DMS153 (cell line): Measurements from ENCODE around the gene MT1B.
A peak's percentile ranks its signal among the peaks of the same experiment; 100 is the strongest.
"Not testable (repeated sequence)": the region's sequence is repeated elsewhere in the genome, so short reads cannot be mapped to it uniquely, and the experiment has no call there.

Experiments
- DNase-seq: peaks from one replicate; lab custom pipeline; 2025; lab: John Stamatoyannopoulos, UW

Gene MT1B

DNA sequence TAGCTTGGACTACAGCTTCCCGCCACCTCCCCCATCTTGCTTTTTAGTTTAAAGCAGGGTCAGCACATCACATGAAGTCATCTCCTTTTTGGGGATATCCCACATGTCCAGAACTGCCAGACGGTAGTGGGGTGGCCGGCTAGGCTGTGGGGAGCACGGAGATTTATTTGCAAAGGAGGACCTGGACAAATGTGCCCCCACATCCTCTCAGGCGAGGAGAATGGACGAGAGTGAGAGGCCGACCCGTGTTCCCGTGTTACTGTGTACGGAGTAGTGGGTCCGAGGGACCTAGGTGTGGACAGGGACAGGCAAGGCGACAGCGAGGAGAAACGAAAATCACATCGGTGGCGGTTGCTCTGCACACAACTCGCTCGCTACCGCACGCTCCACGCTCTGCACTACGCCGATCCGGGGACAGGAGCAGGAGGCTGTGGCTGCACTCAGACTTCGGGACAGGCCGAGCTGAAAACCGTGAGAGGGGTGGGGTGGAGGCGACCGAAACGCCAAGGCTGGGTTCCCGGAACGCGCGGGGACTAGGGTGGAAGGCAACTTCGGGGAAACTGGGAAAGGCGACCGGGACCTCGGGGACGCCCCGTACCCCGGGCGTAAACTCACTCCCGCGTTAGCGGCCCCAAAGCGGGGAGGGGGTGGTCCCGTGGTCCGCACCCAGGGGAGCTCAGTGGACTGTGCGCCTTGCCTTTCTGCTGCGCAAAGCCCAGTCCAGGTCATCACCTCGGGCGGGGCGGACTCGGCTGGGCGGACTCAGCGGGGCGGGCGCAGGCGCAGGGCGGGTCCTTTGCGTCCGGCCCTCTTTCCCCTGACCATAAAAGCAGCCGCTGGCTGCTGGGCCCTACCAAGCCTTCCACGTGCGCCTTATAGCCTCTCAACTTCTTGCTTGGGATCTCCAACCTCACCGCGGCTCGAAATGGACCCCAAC lies 13.6 kb upstream of the MT1B start, which contains the start of gene MT1A:
Gene MT1A, plus strand, starts transcription at position 853 of the 937 bp plus-strand sequence. Its CDS starts 73 bp downstream, at position 926.
- no peak for DNase-seq

DNA sequence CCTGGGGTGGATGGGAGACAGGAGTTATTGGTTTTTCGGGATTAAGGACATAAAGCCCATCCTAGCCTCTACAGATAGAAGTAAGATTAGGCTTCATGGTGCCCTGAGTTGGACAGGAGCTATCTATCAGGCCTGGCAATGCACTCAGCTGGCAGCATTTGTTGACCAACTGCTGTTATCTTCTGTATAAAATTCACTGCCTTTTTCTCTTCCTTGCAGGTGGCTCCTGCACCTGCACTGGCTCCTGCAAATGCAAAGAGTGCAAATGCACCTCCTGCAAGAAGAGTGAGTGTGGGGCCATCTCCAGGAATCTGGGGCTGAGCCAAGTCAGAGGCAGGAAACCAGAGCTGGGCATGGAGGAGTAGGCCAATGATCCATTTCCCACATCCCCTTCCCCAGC lies 12.6 kb upstream of the MT1B start:
- no peak for DNase-seq

DNA sequence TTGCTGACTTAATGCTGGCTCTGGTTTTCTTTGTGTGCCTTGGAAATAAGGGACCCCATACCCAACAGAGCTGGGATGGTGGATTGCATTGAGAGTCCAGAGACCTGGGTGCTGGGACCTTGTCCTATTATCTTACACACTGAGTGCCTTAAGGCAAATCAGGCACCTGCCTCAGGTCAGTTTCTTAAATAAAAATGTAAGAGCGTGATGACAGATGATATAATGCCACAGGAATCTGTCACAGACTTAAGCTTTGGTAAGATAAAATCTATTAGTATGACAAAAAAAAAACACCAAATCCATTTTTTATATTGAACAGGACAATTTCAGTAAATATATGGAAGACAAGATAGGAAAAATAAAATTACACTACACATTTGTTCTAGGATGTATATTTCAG lies 11.6 kb upstream of the MT1B start:
- no peak for DNase-seq

DNA sequence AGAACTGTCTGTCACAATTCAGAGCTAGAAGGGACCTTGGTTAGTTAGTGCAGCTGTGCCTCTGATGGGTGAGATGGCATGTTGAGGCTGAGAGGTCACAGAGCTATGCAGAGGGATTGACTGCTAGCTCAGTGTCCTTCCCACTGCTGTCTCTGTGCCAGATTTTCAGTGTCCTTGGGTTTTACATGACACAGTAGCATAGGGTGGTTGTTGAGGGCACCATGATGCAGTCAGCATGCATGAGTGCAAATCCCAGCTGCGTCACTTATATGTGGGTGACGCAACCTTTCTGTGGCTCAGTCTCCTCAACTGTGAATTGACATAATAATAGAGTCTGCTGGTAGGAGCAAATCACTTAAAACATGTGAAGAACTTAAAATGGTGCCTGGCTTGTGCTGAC lies 10.5 kb upstream of the MT1B start:
- DNase-seq, result no peak

DNA sequence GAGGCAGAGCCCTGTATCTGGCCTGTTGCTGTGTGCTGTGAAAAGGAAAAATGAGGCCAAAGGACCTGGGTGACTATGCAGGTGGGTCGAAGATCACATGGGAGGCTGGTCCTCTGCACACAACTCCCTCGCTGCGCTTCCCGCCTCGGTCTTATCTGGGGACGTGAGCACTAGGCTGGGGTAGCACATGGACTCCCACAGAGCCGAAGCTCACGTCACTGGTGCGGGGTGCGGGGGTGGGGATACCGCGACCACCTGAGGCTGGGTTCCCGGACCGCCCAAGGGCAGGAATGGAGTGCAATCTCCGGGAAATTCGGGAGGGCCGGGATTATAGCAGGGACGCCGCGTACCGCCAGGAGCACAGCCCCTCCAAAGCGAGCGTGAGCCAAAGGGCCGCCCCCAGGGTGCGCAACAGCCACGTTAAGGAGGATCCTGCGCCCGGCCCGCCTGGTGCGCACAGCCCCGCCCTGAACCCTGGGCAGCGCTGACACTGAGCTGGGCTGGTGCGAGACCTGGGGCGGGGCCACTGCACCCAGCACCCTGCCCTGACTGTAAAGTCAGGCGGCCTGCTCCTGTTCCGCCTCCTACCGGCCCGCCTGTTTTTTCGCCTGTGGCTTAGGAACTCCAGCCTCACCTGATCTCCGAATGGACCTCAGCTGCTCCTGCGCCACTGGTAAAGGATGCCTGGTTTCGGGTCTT lies 8.5 kb upstream of the MT1B start:
- peak; percentile 67 for DNase-seq

DNA sequence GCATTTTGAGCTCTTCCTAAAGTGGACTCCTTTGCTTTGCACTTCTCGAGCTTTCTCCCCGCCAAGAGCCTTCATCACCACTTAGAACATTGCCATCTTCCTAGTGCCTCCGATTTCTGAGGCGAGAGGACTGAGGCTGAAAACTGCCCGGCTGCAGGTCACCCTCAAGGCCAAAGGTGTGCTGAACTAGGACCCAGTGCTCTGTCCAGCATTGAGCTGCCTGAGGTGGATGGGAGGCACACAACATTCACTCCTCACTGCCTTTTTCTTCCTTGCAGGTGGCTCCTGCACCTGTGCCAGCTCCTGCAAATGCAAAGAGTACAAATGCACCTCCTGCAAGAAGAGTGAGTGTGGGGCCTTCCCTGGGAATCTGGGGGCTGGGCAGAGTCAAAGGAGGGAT lies 7.9 kb upstream of the MT1B start:
- DNase-seq, result no peak

DNA sequence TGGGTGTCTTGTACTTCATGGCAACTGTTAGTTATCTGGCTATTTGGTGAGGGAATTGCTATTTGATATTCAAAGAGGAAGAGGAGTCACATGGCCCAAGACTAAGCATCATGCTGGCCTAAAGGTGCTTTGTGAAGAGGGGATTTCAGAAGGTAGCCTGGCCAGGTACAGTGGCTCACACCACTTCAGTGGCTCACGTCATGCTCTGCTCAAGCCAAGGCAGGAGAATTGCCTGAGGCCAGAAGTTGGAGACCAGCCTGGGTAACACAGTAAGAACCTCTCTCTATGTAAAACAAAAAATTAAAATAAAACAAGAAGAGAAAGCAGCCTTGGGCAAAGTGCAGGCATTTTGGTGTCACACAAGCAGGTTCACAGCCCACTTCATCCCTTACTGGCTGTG lies 6.4 kb upstream of the MT1B start:
- DNase-seq, result no peak

DNA sequence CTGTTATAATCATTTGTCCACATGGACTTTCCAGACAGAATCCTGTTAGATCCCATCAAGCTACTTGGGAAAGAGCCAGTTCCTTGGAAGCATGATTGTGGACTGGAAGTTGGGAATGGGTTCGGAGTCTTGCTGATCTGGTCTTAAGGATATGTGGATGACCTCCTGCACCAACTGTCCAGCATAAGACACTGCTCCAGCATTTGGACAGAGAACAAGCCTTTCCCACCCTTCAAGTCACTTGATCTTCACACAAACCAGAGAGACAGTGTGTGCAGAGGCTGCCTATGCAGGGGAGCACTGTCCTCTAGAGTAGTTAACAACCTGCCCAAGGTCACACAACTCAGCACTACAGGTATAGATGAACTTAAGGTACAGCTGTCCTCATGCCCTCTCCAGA lies 5.8 kb upstream of the MT1B start:
- no peak for DNase-seq

DNA sequence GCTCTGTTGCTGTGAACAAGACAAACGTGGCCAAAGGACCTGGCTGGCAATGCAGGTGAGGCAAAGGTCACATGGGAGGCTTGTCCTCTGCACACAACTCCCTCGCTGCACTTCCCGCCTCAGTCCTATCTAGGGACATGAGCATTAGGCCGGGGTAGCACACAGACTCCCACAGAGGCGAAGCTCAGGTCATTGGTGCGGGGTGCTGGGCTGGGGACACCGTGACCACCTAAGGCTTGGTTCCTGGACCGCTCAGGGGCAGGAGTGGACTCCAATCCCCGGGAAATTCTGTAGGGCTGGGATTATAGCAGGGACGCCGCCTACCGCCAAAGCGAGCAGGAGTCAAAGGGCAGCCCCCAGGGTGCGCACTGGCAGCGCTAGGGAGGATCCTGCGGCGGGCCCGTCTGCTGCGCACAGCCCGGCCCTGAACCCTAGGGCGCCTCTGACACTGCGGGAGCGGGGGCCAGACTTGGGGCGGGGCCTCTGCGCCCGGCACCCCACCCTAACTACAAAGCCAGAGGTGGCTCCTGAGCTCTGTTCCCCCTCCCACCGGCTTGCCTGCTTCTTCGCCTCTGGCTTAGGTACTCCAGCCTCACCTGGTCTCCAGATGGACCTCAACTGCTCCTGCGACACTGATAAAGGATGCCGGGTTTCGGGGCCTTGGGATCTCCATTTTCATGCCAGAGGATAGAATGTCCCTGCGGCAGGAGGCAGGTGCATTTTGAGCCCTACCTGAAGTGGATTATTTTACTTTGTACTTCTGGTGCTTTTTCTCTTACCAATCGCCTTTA lies 3.9 kb upstream of the MT1B start:
- no peak for DNase-seq

DNA sequence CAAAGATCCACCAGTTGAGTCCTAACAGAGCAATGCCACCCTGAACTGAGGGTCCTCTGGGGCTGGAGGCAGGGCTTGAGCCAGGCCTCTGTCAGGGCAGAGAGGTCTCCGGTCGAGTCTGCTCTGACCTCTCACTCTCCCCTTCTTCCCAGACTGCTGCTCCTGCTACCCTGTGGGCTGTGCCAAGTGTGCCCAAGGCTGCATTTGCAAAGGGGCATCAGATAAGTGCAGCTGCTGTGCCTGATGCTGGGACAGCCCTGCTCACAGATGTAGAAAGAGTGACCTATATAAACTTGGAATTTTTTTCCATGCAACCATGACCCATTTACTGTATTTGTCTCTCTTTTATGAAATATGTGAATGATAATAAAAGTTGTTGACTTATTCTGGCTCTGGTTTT lies 2.4 kb upstream of the MT1B start:
- no peak for DNase-seq

DNA sequence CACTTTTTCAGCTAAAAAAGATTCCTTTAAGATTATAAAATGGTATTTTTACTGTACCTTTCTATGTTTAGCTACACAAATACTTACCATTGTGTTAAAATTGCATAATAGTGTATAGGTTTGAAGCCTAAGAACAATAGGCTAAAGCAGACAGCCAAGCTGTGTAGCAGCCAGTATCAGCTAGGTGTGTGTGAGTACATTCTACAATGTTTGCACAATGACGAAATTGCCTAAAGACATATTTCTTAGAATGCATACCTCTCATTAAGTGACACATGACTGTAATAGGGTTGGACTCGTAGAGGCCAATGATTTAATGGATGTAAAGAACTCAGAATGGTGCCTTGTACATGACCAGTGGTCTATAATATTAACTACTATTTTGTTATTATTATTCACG lies 1.9 kb upstream of the MT1B start:
- DNase-seq, result no peak

DNA sequence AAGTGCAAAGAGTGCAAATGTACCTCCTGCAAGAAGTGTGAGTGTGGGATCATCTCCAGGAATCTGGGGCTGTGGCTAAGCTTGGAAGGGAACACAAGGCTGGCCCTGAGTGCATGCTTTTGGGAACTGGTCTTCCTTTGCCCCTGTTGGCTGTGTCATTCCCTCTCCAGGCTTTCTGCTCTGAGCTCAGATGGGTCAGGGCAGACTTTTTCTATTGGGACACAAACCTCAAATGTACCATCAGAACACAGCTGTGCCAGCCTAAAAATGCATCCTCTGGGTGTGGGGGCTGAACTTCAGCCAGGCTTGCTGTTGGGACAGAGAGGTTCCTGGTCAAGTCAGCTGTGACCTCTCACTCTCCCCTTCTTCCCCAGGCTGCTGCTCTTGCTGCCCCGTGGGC lies 914 bp downstream of the MT1B start:
- DNase-seq, result no peak

DNA sequence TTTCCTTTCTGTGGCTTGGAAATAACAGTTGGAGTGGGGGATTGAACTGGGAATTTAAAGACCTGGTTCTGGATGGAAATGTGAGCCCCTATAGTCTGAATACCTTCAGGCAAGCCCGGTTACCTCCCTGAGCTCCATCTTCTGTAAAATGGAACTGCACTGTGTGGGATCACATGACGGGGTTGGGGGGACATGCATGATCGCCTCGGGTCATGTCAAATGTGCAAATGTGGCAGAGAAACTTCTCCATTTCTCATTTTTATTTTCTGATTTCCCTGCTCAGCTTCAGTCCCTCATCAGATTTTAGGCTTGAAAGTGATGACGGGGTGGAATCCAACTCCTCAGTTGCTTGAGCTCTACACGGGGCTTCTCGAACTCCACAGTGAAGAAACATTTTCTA lies 1.5 kb downstream of the MT1B start:
- DNase-seq, result no peak

DNA sequence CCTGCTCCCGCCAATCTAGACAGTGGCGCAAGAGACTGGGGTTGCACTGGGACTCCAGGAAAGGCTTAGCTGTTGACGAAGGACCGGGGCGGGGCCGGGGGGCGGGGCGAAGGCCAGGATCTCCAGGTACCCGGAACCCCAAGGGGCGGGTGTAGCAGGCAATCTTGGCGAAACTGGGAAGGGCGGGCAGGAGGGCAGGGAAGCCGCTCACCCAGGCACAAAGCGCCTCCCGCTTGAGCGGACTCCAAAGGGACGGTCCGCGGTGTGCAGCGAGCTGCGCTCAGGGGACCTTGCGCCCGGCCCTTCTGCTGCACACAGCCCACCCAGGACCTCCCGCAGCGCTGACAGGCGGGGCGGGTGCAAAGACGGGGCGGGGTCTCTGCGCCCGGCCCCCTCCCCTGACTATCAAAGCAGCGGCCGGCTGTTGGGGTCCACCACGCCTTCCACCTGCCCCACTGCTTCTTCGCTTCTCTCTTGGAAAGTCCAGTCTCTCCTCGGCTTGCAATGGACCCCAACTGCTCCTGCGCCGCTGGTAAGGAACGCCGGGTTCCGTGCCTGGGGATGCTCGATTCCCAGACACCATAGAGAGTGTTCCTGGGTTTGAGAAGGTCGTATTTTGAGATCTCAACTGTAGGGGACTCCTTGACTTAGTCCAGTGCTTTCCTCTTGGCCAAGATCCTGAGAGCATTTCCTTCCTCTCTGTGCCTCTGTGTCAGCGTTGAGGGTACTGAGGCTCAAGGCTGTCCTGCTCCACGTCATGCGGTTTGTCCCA lies 6.1 kb downstream of the MT1B start, which contains the start of gene MT1F:
Gene MT1F, plus strand, starts transcription at position 405 of the 772 bp plus-strand sequence. Its CDS starts 100 bp downstream, at position 505.
- DNase-seq, result peak; percentile 83

DNA sequence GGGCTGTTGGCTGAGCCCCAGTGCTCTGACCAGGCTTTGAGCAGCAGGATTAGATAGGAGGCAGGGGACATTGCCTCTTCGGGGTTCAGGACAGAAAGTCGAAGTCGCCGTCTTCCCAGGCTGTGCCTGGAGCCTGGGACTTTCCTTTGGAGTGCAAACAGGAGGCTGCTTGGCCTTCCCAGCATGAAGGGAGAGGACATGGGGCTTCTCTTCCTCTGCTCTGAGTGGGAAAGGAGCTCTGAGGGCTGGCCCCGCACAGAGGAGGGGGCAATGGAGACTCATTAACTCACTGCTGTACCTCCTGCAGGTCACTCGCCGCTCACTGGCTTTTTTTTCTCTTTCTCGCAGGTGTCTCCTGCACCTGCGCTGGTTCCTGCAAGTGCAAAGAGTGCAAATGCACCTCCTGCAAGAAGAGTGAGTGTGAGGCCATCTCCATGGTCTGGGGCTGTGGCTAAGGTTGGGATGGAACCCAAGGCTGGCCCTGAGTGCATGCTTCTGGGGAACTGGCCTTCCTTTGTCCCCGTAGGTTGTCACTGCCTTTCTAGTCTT lies 6.7 kb downstream of the MT1B start:
- no peak for DNase-seq

DNA sequence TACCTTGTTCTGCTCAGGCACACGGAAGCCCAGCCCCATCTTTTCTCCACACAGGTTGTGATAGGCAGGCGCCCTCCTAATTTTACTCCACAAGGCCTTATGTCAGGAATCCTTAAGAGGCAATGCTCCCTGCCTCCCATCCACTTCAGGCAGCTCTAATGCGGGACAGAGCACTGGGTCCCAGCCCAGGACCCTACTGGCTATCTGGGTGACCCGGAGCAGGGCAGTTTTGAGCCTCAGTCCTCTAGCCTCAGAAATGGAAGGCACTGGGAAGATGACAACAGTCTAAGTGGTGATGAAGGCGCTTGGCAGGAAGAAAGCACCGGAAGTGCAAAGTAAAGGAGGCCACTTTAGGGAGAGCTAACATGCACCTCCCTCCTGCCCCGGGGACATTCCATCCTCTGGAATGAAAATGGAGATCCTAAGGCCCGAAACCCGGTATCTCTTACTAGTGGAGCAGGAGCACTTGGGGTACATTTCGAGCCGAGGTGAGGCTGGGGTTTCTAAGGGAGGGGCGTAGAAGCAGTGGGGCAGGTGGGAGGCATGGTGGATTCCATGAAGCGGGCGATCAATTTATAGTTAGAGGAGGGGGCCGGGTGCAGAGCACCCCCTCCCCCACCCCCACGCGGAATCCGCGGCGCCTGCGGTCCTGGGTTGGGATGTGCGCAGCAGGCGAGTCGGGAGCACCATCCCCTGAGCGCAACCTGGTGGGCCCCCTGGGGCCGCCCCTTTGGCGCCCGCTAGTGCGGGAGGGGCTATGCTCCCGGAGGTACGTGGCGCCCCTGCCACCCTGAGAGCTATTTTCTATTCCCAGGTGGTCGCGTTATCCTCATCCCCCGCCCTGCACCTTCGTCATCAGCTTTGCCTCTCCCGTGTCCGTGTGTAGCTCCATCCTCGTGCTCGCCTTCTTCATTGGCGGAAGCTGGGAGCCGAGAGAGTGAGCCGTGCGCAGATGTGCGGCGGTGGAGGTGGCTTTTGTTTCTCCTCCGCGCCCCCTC lies 11.0 kb downstream of the MT1B start:
- peak; percentile 41 for DNase-seq

DNA sequence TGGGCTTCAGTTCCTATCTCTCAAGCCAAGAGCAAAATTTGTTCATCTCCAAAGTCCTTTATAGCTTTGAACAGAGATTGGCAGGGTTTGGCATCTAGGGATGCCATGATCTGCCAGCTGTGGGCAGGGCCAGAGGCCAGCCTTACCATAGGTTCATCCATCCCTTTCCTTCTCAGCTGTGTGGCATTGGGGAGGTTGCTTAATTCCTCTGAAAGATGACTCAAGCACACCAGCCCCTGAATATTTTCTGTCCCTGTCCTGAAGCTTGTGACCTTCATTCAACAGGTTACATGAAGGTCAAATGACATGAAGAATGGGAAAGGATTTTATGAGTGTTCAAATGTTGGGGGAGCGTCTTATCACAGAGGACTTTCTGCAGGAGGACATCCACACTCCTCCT lies 12.8 kb downstream of the MT1B start:
- no peak for DNase-seq

DNA sequence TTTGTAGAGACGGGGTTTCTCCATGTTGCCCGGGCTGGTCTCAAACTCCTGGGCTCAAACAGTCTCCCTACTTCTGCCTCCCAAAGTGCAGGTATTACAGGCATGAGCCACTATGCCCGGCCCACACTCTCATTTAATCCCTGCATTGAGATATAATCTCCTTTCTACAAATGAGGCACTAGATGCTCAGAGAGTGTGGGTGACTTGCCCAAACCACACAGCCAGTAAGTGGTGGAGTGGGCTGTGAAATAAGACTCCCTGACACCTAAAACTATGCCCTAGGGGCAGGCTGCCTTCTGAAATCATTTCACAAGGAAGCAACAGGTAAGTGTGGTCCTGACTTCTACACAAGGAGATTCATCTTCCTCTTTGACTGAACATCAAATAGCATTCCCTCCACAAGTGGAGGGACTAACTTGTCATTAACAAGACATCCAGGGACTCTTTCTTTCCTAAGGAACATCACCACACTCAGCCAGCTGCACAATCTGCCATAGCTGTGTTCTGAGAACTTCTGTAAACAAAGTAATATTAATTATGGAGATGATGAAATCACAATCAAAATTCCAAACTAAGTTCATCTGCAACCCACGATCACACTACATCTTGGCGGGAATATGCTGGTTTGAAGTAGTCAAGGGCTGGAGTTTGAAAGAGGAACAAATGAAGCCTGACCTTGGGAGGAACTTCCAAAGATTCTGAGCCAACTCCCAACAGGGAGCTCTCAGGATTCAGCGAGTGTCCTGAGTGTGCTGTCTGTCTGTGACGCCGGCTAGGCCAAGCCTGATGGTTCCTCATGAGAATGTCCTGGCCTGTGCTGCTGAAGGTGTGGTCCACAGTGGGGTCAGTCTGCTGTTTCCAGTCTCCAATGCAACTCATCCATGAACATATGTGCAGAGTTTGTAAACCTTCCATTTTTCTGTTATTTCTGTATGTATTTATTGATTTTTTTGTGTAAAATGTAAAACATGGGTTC lies 13.9 kb downstream of the MT1B start:
- not testable (repeated sequence) for DNase-seq
